Activated effector memory CD4-positive, alpha-beta T cell treated with anti-CD3 and anti-CD28 coated beads, Interleukin-2, amount 50 U/mL, for 16 hours (primary cell): ENCODE data around the gene TNP1.

Experiments
- DNase-seq: peaks from one replicate; pipeline ENCODE4 v3.0.0-alpha.2; 2020

Gene TNP1, protein sequence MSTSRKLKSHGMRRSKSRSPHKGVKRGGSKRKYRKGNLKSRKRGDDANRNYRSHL

DNA sequence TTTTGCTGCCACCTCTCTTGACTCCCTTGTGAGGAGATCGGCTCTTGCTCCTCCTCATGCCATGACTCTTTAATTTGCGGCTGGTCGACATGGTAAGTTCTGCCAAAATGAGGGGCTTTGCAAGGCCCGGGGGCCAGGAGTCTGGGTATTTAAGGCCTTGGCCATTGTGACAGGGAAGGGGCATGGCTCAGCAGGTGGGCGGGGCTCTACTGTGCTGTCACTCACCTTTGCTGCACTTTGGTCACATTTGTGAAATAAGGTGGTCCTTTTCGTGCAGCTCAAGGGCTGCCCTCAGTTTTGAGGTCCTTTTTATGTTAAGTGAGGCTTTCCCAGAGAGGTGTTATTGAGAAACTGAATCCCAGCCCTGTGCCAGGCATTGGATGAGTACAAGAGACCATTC, at the start of gene TNP1:
Gene TNP1, minus strand, starts transcription at position 121 of the 400 bp plus-strand sequence. Its CDS starts 30 bp downstream, at position 91.
- DNase-seq: no peak

DNA sequence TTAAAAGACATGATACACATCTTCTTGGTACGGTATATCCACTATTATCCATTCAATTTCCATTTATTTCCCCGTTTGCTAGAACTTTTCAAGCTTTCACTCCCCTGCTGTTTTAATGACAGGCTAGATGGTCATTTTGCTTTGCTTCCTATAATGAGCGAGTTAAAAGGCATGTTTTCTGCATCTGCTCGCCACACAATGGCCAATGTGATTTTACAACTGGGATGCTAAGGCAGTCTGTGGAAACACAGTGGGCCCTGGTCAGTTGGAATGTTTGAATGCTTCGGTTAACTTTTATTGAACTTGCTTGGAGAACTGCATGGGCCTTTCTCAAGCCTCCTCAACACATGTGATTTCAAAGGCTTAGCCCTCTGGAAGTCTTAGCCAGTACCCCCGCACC, 48.4 kb upstream of the TNP1 start:
- no peak for DNase-seq

- no peak for DNase-seq
These were observed 45.9 kb upstream of the TNP1 start for GRCh38 chr2:216905649-216906329.

DNA sequence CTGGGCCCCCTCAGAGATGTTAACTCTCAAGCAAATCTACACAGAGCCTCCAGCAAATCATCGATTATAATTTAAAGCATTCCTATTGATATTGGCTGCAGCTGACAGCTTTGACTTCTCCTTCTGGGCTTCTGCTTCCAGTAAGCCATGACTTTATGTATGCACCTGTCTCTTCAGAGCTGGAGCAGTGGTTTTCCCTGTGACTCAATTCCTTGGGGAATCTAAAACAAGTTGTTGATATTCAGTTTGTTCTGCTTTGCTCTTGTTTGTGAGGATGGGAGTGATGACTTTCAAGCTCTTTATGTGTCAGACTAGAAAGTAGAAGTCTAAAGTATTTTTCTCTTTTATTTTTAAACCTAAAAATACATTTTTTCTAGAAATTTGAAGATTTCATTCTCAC, 45.1 kb upstream of the TNP1 start:
- DNase-seq: no peak

DNA sequence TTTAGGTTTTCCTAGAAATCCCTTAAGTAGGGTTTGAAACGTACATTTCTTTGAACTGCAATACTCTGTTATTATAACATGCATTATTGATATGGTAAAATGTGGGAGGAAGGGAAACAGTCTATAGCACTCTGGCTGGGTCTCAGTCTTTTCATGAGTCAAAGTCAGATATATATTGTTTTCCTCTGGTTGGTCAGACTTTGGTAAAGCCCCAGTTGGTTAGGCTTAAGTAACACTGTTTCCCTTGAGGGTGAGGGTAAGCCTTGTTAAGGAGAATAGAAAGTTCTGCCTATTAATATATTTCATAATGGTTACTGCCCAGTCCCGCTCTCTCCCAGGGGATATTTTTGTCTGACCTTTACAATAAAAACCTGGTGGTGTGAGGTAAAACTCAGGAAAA, 44.7 kb upstream of the TNP1 start:
- DNase-seq: no peak

DNA sequence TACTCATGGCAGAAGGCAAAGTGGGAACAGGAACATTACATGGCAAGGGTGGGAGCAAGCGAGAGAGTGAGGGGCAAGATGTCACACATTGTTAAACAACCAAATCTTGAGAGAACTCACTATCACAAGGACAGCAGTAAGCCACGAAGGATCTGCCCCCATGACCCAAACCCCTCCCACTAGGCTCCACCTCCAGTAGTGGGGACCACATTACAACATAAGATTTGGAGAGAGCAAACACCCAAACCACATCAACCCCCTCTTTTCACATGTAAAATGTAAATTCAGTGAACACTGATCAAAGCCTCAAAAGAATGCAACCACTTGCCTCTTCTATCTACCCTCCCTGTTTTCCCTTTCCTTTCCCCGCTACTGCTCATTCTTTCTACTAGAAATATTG, 43.6 kb upstream of the TNP1 start:
- DNase-seq: no peak

- no peak for DNase-seq
These were observed 41.4 kb upstream of the TNP1 start for GRCh38 chr2:216901273-216901672.

- no peak for DNase-seq
These were observed 40.5 kb upstream of the TNP1 start for GRCh38 chr2:216900406-216900805.

- no peak for DNase-seq
These were observed 37.8 kb upstream of the TNP1 start for GRCh38 chr2:216897561-216898203.

GRCh38 chr2:216890138-216890537, 30.3 kb upstream of the TNP1 start:
- no peak for DNase-seq

DNA sequence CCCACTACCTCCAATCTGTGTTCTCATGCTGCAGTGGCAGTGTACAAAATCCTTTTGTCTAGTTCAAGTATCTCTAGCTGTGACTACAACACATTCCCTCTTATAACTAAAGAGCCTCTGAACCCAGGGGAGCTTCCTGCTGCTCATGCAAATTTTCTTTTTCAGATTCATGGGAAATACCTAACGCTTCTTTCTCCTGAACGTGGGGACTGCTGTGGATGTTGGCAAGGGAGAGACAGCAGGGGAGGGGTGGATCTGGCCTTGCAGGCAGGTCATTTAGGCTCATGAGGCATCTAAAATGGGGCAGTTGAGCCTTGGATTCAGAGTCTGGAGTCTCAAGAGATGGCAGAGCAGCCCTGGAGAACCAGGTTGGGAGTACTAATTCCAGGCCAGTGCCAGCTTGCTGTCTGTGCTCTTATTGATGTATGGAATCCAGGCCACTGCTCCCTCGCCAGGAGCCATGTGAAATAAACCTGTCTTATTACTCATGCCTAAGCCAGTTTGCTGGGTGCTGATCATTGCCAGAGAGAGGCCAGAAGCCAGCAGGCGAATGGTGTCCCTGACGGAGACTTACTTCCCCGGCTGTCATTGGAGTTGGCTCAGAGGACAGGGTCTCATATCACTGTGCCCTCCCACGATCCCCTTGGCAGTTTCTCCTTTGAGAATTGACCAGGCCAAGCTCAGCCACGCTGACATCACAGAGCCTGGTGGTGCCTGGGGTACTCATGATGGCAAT, 29.2 kb upstream of the TNP1 start:
- DNase-seq: no peak

GRCh38 chr2:216888081-216888480, 28.2 kb upstream of the TNP1 start:
- DNase-seq: no peak

DNA sequence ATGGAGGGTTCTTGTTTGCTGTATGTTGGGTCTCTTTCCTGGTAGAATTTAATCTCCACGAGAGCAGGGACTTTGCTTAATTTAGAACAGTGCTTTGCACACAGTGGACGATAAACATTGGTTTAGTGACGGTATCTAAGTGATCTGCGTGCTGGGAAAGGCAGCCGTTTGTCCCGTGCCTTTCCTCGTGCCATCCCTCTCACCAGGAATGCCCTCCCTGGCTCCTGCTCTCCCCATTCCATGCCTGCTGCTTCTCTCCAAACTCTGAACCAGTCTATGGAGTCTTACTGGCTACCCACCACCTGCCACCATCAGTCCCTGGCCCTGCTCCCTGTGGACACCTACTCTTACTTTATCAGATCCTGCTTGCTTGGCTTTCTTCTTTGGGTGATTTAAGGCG, 27.3 kb upstream of the TNP1 start:
- no peak for DNase-seq

- no peak for DNase-seq
These were observed 25.3 kb upstream of the TNP1 start for GRCh38 chr2:216885117-216885553.

DNA sequence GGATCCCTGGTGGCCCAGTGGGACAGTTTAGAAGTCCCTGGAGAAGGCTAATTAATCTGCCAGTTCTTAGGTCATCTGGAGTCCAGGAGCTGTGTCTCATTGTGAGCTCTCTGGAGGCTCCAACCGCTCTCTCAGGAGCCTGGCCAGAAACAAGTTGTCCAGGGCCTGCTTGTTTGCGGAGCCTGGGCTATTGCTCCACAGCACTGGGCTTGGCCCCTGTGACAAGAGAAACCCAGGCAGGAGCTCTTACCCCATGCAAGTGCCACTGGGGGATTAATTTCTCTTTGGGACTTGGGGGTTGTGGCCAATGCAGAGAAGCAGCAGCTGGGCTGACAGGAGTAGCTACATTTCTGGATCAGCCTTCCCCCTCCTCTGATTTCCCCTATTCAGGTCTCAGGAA, 24.5 kb upstream of the TNP1 start:
- no peak for DNase-seq

DNA sequence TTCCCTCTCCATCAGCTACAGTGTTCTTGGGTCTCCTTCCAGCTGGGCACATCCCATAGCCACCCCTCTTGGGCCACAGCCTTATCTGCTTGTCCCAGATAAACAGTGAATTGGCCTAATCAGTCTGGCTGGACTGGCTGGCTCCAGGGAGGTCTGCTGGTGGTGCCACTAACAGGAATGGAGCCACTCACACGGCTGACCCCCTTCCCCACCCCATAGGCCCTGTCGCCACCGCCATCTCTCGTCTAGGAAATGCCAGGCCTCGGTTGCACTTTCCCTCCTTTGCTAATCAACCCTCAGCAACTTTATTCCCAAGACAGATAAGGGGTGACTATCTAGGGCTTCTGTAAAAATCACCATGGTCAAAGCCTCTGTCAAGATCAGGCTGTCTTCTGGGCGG, 23.0 kb upstream of the TNP1 start:
- DNase-seq: no peak

DNA sequence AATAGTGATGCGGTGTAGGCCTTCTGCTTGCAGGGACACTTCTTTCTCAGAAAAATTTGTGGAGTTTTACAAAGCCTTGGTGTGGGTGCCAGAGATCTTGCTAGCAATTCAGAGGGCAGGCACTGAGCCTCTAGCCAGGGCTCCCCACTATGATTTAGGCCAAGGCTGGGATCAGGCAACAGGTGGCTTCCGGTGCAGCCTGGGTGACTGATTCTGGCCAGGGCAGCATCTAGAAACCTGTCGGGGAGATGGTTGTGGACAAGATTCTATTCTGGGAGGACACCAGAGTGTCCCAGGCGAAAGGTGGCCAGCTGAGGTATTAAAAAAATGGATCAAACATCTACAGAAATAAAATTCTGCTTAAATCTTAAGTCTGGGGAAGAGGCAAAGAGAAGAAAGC, 21.5 kb upstream of the TNP1 start:
- no peak for DNase-seq

DNA sequence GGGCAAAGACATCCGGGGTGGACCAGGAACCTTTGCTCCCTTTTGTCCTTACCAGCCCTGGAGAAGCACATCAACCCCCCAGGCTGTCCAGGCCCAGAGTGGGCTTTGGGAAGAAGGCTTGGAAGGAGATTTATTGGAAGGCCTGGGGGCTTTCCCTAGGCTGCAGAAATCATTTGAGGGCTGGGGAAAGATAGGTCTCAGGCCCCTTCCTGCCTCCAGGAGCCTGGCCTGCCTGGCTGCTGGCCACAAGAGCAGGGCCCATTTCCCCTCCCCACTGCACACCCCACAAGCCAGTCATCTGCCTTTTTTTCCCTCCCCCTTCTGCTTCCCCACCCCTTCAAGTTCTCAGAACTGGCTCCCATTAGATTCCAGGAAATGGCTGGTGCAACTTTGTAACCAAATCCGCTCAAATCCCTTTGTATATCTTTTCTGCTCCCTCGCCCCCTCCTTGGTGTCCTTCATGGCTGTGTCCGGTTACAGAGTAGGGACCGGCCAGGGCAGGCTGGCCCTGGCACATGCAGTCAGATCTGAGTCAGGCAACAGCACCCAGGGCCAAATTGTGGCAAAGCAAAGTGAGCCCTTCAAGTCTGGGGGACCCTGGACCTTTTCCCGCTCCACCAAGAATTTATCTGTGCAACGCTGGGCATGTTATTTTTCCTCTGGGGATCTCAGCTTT, 20.8 kb upstream of the TNP1 start:
- DNase-seq: no peak

GRCh38 chr2:216879727-216880508, 20.1 kb upstream of the TNP1 start:
- no peak for DNase-seq

- DNase-seq: no peak
These were observed 18.2 kb upstream of the TNP1 start for GRCh38 chr2:216878072-216878471.

DNA sequence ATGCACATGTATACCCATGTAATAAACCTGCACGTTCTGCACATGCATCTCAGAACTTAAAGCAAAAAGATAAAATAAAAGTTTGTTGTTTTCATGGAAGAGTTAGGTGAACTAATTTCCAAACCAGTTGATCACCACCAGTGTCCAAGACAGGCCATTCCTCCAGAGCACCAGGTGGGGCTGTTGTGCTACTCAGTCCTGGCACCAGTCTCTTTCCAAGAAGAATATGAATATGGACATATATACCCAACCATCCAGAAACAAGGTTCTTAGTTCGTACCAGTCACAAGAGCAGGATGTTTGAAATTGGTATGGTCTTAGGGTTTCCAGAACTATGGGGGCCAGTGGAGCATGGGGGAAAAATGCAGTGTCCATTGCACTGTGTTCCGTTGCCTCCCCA, 17.2 kb upstream of the TNP1 start:
- DNase-seq: no peak

DNA sequence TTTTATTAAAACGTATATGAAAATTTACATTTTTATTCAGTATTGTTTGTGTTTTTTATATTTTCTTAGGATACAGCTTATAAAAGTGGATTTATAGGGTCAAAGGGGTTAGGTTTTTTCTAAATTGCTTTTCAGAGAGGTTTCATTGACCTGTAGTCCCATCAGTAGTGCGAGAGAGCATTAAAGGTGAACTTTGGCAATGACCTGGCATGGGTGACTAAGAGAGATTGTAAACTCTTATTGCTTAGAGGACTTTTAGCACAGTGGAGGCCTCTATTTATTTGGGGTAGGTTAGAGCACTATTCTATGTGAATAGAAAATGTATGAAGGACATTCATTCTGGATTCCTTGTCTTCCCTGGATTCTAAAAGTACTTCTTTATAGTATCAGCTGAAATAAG, 16.0 kb upstream of the TNP1 start:
- no peak for DNase-seq

DNA sequence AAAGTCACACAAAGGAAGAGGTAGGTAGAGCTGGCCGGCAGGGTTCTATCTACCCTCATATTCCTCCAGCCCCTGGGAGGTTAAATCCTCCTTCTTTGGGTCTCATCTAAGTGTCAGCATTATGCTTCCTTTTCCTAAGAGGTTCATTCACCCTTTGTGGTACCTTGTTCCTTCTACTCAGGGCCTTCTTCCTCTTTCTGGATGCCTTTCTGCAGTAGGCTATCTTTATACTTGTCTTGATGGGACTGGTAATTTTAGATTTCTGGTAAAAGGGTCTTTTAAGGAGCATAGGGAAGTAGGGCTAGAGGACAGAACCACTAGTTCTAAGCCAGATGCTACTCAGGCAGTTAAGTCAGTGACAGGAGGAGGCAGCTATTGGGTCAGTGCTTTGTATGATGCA, 13.7 kb upstream of the TNP1 start:
- DNase-seq: no peak
